Nephron progenitor cell (in vitro differentiated cells): ENCODE results near the gene GAN.

Source experiments
- DNase-seq: peaks from one replicate; pipeline ENCODE4 v3.0.0; 2021
- H3K27ac Mint-ChIP-seq: 2 replicates; pipeline ENCODE4 v1.8.0; 2021; ENCODE audit warnings: mild to moderate bottlenecking, moderate library complexity, mixed read lengths
- H3K27me3 Mint-ChIP-seq: 2 replicates; pipeline ENCODE4 v1.8.0; 2021; ENCODE audit warnings: mild to moderate bottlenecking, low read depth, mixed read lengths; ENCODE audit not compliant: poor library complexity
- H3K36me3 Mint-ChIP-seq: 2 replicates; pipeline ENCODE4 v1.8.0; 2021; ENCODE audit warnings: low read depth, mixed read lengths
- H3K4me1 Mint-ChIP-seq: 2 replicates; pipeline ENCODE4 v1.8.0; 2021; ENCODE audit warnings: mixed read lengths
- H3K4me3 Mint-ChIP-seq: 2 replicates; pipeline ENCODE4 v1.8.0; 2021; ENCODE audit warnings: mild to moderate bottlenecking, moderate library complexity, mixed read lengths
- H3K9me3 Mint-ChIP-seq: 2 replicates; pipeline ENCODE4 v1.8.0; 2021; ENCODE audit warnings: mild to moderate bottlenecking, moderate library complexity, mixed read lengths
- TF ChIP-seq, protein P1 (sequence below): fragments of 200-600 bp; sonication (generic); IDR thresholded peaks from 2 replicates; pipeline ENCODE4 v1.5.0; 2021; ENCODE audit warnings: antibody characterized with exemption

GAN gene

DNA sequence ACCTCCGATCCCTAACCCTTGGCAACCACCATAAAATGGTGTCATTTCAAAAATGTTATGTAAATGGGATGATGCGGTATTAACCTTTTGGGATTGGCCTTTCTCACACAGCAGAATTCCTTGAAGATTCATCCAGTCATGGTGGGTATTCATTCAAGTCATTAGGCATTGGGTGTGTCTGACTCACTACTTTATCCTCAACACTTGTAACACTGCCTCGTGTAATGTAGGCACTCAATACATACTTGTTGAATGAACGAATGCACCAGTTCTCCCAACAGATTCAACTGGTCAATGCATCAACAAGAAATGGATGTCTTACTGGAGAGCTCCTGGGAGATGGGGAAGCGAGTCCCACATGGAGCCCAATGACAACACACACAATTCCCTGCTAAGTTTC is 21.8 kb upstream of the GAN start:
- no peak for DNase-seq
- H3K27ac Mint-ChIP-seq: no peak overlapping the region
- TF ChIP-seq, protein P1, sequence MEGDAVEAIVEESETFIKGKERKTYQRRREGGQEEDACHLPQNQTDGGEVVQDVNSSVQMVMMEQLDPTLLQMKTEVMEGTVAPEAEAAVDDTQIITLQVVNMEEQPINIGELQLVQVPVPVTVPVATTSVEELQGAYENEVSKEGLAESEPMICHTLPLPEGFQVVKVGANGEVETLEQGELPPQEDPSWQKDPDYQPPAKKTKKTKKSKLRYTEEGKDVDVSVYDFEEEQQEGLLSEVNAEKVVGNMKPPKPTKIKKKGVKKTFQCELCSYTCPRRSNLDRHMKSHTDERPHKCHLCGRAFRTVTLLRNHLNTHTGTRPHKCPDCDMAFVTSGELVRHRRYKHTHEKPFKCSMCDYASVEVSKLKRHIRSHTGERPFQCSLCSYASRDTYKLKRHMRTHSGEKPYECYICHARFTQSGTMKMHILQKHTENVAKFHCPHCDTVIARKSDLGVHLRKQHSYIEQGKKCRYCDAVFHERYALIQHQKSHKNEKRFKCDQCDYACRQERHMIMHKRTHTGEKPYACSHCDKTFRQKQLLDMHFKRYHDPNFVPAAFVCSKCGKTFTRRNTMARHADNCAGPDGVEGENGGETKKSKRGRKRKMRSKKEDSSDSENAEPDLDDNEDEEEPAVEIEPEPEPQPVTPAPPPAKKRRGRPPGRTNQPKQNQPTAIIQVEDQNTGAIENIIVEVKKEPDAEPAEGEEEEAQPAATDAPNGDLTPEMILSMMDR: no peak
- H3K4me1 Mint-ChIP-seq: no peaks in the 10 kb centered on the region
- no peak overlapping the region for H3K4me3 Mint-ChIP-seq
- no peaks in the 10 kb centered on the region for H3K27me3 Mint-ChIP-seq
- no peaks in the 10 kb centered on the region for H3K9me3 Mint-ChIP-seq
- H3K36me3 Mint-ChIP-seq: peaks cover 4% of the 10 kb centered on the region

DNA sequence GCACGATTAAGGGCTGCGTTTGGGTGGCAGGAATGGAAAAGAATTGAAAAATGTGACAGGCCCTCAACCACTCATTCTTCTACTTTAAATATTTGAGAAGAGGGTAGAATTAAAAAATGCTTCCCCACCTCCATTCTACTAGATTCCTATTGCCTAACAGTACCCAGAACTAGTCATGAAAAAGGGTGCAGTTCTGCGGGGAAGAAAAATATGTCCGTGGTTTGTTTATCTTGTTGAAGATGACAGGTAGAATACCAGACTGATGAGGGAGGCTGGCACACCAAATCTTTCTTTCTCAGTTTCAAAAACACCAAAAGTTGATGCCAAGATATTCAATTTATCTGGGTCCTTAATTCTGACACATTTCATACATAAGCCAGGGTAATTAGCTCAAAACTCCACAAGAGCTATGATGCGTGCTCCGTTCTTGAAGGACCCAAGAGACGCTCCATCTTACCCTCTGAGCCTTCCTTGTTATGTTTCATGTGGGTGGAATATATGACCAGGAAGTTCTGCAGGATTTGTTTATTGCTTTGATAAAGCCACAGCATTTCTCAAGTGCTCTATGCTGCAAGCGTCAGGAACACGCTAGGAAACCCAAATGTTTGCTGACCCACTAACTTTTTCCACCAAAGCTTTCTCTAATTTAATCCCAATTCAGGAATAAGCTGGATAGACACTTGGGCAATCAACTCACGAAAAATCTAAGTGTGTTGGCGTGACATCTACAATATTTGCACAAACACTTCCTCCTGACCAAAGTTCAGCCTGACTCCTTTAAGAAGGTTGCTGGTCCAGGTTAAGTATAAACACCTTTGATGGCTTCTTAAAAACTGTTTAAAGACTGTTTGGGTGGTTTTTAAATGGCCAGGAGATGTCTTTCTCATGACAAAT is 20.6 kb upstream of the GAN start:
- Mint-ChIP-seq H3K9me3 (no peaks in the 10 kb centered on the region), H3K27me3 (no peaks in the 10 kb centered on the region), H3K4me1 (no peaks in the 10 kb centered on the region), H3K27ac (no peak overlapping the region), H3K36me3 (peaks cover 6% of the 10 kb centered on the region), H3K4me3 (no peak overlapping the region)
- TF ChIP-seq, protein P1: no peak
- no peak for DNase-seq

DNA sequence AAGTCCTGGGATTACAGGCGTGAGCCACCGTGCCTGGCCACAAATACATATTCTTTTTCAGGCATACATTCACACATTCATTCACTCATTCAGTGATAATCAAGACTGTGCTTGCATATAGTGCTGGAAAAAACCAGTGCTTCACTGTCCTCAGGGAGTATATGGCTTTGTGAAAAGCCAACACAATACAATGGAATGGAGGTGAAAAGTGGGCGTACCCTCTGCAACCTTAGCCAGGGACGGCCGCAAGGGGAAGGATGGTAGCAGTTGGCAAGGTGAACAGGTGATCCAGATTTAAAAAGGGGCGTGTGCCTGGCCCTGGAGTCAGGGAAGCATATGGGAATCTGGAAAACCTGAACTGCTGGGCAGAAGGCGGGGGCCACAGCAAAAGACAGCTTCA is 18.1 kb upstream of the GAN start:
- H3K9me3 Mint-ChIP-seq: peaks cover 14% of the 10 kb centered on the region
- no peak for DNase-seq
- TF ChIP-seq, protein P1: no peak
- H3K4me3 Mint-ChIP-seq: no peak overlapping the region
- no peaks in the 10 kb centered on the region for H3K27me3 Mint-ChIP-seq
- H3K4me1 Mint-ChIP-seq: no peaks in the 10 kb centered on the region
- H3K27ac Mint-ChIP-seq: no peak overlapping the region
- peaks cover 25% of the 10 kb centered on the region for H3K36me3 Mint-ChIP-seq

DNA sequence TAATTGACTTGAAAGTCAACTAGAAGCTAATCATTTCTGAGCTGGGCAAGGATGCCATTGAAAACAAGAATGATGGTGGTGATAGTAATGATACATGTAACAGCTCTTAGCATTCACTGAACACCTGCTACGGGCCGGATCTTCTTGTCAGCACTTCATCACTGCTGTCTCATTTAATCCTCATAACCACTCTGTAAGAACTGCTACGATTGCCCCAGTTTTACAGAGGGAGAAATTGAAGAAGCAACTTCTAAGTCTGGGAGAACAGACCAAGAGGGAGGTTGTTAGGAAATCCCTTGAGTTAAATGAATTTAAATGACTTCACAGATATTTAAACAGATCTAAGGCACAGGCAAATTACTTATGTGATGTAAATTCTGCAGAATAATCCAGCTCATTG is 7.0 kb upstream of the GAN start:
- Mint-ChIP-seq H3K9me3 (no peaks in the 10 kb centered on the region), H3K27me3 (no peaks in the 10 kb centered on the region), H3K36me3 (peaks cover 11% of the 10 kb centered on the region), H3K4me1 (peaks cover 4% of the 10 kb centered on the region), H3K4me3 (no peak overlapping the region), H3K27ac (no peak overlapping the region)
- TF ChIP-seq, protein P1: no peak
- no peak for DNase-seq

DNA sequence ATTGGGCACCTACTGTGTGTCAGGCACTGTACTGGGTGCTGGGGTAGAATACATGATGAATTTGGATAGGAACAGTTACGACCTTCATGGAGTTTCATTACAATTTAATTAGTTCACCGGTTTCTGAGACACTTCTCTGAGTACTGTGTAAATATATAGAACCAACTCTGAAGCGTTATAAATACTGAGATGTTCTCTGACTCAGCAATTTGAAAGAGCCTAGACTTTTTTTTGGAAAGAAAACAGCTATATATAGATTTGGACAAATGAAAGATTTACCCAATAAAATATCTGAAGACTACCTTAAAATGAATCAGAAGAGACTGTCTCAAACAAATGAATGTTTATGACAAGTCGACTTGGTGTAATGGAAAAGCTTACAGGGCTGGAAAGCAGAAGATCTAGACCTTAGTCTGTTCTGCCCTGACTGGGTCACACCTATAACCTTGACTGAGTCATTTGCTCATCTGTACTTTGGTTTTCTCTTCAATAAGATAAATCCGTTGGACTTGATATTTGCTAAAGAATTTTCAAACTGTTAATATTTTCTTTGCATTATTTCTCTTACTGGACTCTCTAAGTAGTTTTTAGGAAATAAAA is 4.6 kb upstream of the GAN start:
- H3K4me3 Mint-ChIP-seq: no peak overlapping the region
- H3K36me3 Mint-ChIP-seq: peaks cover 4% of the 10 kb centered on the region
- TF ChIP-seq, protein P1: no peak
- no peak for DNase-seq
- no peak overlapping the region for H3K27ac Mint-ChIP-seq
- no peaks in the 10 kb centered on the region for H3K27me3 Mint-ChIP-seq
- no peaks in the 10 kb centered on the region for H3K9me3 Mint-ChIP-seq
- H3K4me1 Mint-ChIP-seq: peaks cover 22% of the 10 kb centered on the region
